Breast epithelium (tissue), 4 donors: Measurements from ENCODE around the gene SKAP1. TPM values are rescaled to one million over a fixed set of nuclear protein-coding genes. Genes with fewer than 3 reads are reported as not detected.
A peak's percentile ranks its signal among the peaks of the same experiment; 100 is the strongest.

ENCODE experiments used
- DNase-seq, 2 donors: peaks; one replicate each; pipeline ENCODE4 v3.0.0-alpha.2; 2019; ENCODE audit warnings: low spot score in 2 of 2
- H3K27ac ChIP-seq, 2 donors: fragments of 200-600 bp; sonication (generic) in 1 of 2; one replicate each; pipeline ENCODE4 v1.5.1; 2016 to 2019; ENCODE audit warnings: mild to moderate bottlenecking in 1 of 2
- H3K27me3 ChIP-seq, 2 donors: fragments of 200-600 bp; sonication (generic) in 1 of 2; one replicate each; pipeline versions ENCODE4 v1.5.1 to v1.6.0; 2017 to 2019; ENCODE audit warnings: control low read depth in 1 of 2, mild to moderate bottlenecking in 1 of 2
- H3K36me3 ChIP-seq: fragments of 200-600 bp; one replicate; pipeline ENCODE4 v1.5.1; 2019
- H3K4me1 ChIP-seq, 2 donors: fragments of 200-600 bp; sonication (generic); one replicate each; pipeline ENCODE4 v1.5.1; 2016 to 2019; ENCODE audit warnings: control low read depth in 1 of 2
- H3K4me3 ChIP-seq, 3 donors: fragments of 200-600 bp; sonication (generic); 1 replicate in 2 of 3; 2 replicates in 1 of 3; pipeline ENCODE4 v1.5.1; 2016 to 2019; ENCODE audit warnings: mild to moderate bottlenecking in 3 of 3, moderate library complexity in 2 of 3
- H3K9me3 ChIP-seq, 2 donors: fragments of 200-600 bp; sonication (generic) in 1 of 2; one replicate each; pipeline ENCODE4 v1.5.1; 2016 to 2019; ENCODE audit warnings: control low read depth in 1 of 2
- CTCF ChIP-seq, 3 donors: fragments of 450-650 bp; IDR thresholded peaks; one replicate each; pipeline ENCODE4 v1.5.1; 2016 to 2017; ENCODE audit warnings: antibody characterized with exemption in 3 of 3, mild to moderate bottlenecking in 3 of 3, moderate library complexity in 3 of 3
- POLR2A ChIP-seq: fragments of 450-650 bp; IDR thresholded peaks from one replicate; pipeline ENCODE4 v1.6.1; 2016; ENCODE audit warnings: antibody characterized with exemption, mild to moderate bottlenecking, moderate library complexity
- POLR2AphosphoS5 ChIP-seq, 3 donors: sonication (generic); formaldehyde crosslinking; IDR thresholded peaks; one replicate each; pipeline ENCODE4 v1.6.1; 2017; ENCODE audit warnings: antibody characterized with exemption in 3 of 3
- intact Hi-C: fragments of 100-400 bp; cut with DNase I; formaldehyde crosslinking; loops from one replicate; pipeline ENCODE4 v1.15.1; 2023; ENCODE audit warnings: low total_unique reads
- total RNA-seq, 3 donors: library from RNA; depleted of rRNA; stranded (reverse); fragments of >200 nt; gene quantifications; one replicate each; pipeline ENCODE4 v1.1.0, GENCODE V29; 2016

The SKAP1 gene
- 1 to 10 TPM; 1.1 to 7.5 (median 5.9) TPM for total RNA-seq

- intact Hi-C loops, result no loop called here
- Histone ChIP-seq H3K9me3 (no peaks in the 10 kb centered on the region), H3K27me3 (peaks cover 2 to 60% of the 10 kb centered on the region in 2 donors), H3K27ac (peak within 1 kb of the TSS; percentile 26 to 29), H3K4me1 (no peaks in the 10 kb centered on the region), H3K4me3 (peak within 1 kb of the TSS in 2 of 3 donors; percentile 44 to 63), H3K36me3 (no peaks in the 10 kb centered on the region)
- TF ChIP-seq POLR2A, result no peak
- DNase-seq, result peak in 1 of 2 donors; percentile 61
These were observed at the start of gene SKAP1 for GRCh38 chr17:48429638-48430586. TSS of gene SKAP1 (minus strand) at chr17:48430214.

GRCh38 chr17:48479014-48479402 lies 49.0 kb upstream of the SKAP1 start:
- Histone ChIP-seq H3K4me3 (no peak overlapping the region), H3K9me3 (no peaks in the 10 kb centered on the region), H3K27ac (no peak overlapping the region), H3K4me1 (no peaks in the 10 kb centered on the region), H3K36me3 (no peaks in the 10 kb centered on the region), H3K27me3 (peaks cover 0 to 3% of the 10 kb centered on the region in 2 donors)
- TF ChIP-seq POLR2AphosphoS5 (IDR thresholded peaks at IDR 0.05), result no peak
- TF ChIP-seq POLR2A, result no peak
- TF ChIP-seq CTCF (IDR thresholded peaks at IDR 0.05), result no peak
- no peak for DNase-seq
- intact Hi-C loops, result no loop called here

- intact Hi-C loops, result no loop called here
- DNase-seq, result no peak
- no peak for TF ChIP-seq POLR2A
- TF ChIP-seq POLR2AphosphoS5 (IDR thresholded peaks at IDR 0.05), result no peak
- no peak for TF ChIP-seq CTCF (IDR thresholded peaks at IDR 0.05)
- Histone ChIP-seq H3K36me3 (no peaks in the 10 kb centered on the region), H3K27ac (no peak overlapping the region), H3K4me1 (no peaks in the 10 kb centered on the region), H3K9me3 (no peaks in the 10 kb centered on the region), H3K27me3 (peaks cover 0 to 9% of the 10 kb centered on the region in 2 donors), H3K4me3 (no peak overlapping the region)
These were observed 48.4 kb upstream of the SKAP1 start for GRCh38 chr17:48478224-48479013.

GRCh38 chr17:48477221-48477620 lies 47.2 kb upstream of the SKAP1 start:
- H3K4me1 ChIP-seq, result no peaks in the 10 kb centered on the region
- DNase-seq, result no peak
- intact Hi-C loops, result no loop called here
- H3K27ac ChIP-seq, result no peak overlapping the region
- no peaks in the 10 kb centered on the region for H3K9me3 ChIP-seq
- no peaks in the 10 kb centered on the region for H3K36me3 ChIP-seq
- no peak overlapping the region for H3K4me3 ChIP-seq
- TF ChIP-seq POLR2A (no peak), CTCF (IDR thresholded peaks at IDR 0.05) (no peak), POLR2AphosphoS5 (IDR thresholded peaks at IDR 0.05) (no peak)
- peaks cover 0 to 13% of the 10 kb centered on the region in 2 donors for H3K27me3 ChIP-seq

- H3K9me3 ChIP-seq, result no peaks in the 10 kb centered on the region
- TF ChIP-seq CTCF (IDR thresholded peaks at IDR 0.05), result no peak
- no peak for TF ChIP-seq POLR2AphosphoS5 (IDR thresholded peaks at IDR 0.05)
- TF ChIP-seq POLR2A, result no peak
- H3K4me3 ChIP-seq, result no peak overlapping the region
- H3K27me3 ChIP-seq, result peaks cover 0 to 13% of the 10 kb centered on the region in 2 donors
- no peaks in the 10 kb centered on the region for H3K36me3 ChIP-seq
- H3K27ac ChIP-seq, result no peak overlapping the region
- no peak for DNase-seq
- H3K4me1 ChIP-seq, result no peaks in the 10 kb centered on the region
- intact Hi-C loops, result no loop called here
These were observed 42.6 kb upstream of the SKAP1 start for GRCh38 chr17:48472411-48473281.
